B cell (primary cell): ENCODE measurements around the gene USP34. TPM values are rescaled to one million over a fixed set of nuclear protein-coding genes. Genes with fewer than 3 reads are reported as not detected.

ENCODE experiments used
- ATAC-seq: fragments of 200-7000 bp; cut with Tn5 transposase; one replicate; pipeline ENCODE4 v1.10.0; 2021; ENCODE audit warnings: low read depth, mild to moderate bottlenecking, moderate number of reproducible peaks, moderate library complexity
- CTCF ChIA-PET: fragments of 350-600 bp; sonication (Branson Sonifier 250); formaldehyde crosslinking; loops from one replicate; lab custom pipeline; 2021; ENCODE audit warnings: antibody characterized with exemption, inconsistent platforms; lab: Charles Lee
- POLR2A ChIA-PET: fragments of 350-600 bp; sonication (Branson Sonifier 250); formaldehyde crosslinking; loops from one replicate; lab custom pipeline; 2021; ENCODE audit warnings: antibody characterized with exemption; lab: Charles Lee
- DNase-seq: peaks from one replicate; pipeline ENCODE4 v3.0.0; 2013
- H2AFZ ChIP-seq: 2 replicates; pipeline ENCODE4 v1.6.1; 2012; ENCODE audit warnings: mild to moderate bottlenecking, low read depth, low read length; ENCODE audit not compliant: insufficient read depth, poor library complexity, severe bottlenecking
- H3K27ac ChIP-seq, 2 donors: 1 replicate in 1 of 2; 2 replicates in 1 of 2; pipeline ENCODE4 v1.5.1; 2012 to 2013; ENCODE audit warnings: low read length in 2 of 2, mild to moderate bottlenecking in 2 of 2, moderate library complexity in 1 of 2
- H3K27me3 ChIP-seq, 4 experiments: fragments of 200-600 bp in 1 of 4; sonication (generic) in 1 of 4; replicated peaks in 1 of 4; 1 replicate in 2 of 4; 2 replicates in 2 of 4; pipeline versions ENCODE4 v1.6.1 to v1.7.0; 2013 to 2016; ENCODE audit warnings: low read length in 3 of 4, mild to moderate bottlenecking in 2 of 4, mixed read lengths in 1 of 4, moderate library complexity in 1 of 4; ENCODE audit not compliant: insufficient read depth in 4 of 4, control insufficient read depth in 3 of 4; ENCODE audit errors: control extremely low read depth in 1 of 4
- H3K36me3 ChIP-seq, 2 experiments: replicated peaks in 1 of 2; 1 replicate in 1 of 2; 2 replicates in 1 of 2; pipeline versions ENCODE4 v1.6.1 to v1.7.1; 2013; ENCODE audit warnings: low read length in 1 of 2; ENCODE audit not compliant: insufficient read depth in 2 of 2, control insufficient read depth in 1 of 2; ENCODE audit errors: control extremely low read depth in 1 of 2, extremely low read depth in 1 of 2
- H3K4me1 ChIP-seq, 2 donors: fragments of 200-600 bp in 1 of 2; sonication (generic) in 1 of 2; 1 replicate in 1 of 2; 2 replicates in 1 of 2; pipeline versions ENCODE4 v1.5.1 to v1.6.1; 2013 to 2017; ENCODE audit warnings: low read length in 2 of 2; ENCODE audit not compliant: control insufficient read depth in 2 of 2, insufficient read depth in 2 of 2
- H3K4me2 ChIP-seq: replicated peaks from 2 replicates; pipeline ENCODE3; 2012; ENCODE audit warnings: mild to moderate bottlenecking, low read depth, low read length; ENCODE audit not compliant: poor library complexity, severe bottlenecking
- H3K4me3 ChIP-seq, 5 experiments: fragments of 200-600 bp in 1 of 5; sonication (generic) in 1 of 5; 1 replicate in 3 of 5; 2 replicates in 2 of 5; pipeline versions ENCODE4 v1.5.1 to v1.7.0; 2011 to 2016; ENCODE audit warnings: low read length in 4 of 5, mild to moderate bottlenecking in 4 of 5, low read depth in 2 of 5, control low read depth in 1 of 5, moderate library complexity in 1 of 5; ENCODE audit not compliant: insufficient read depth in 1 of 5; ENCODE audit errors: control extremely low read depth in 1 of 5, extremely low read depth in 1 of 5
- H3K79me2 ChIP-seq: fragments of 200-600 bp; sonication (generic); one replicate; pipeline ENCODE4 v1.6.0; 2016; ENCODE audit warnings: low read length; ENCODE audit not compliant: control insufficient read depth, insufficient read depth
- H3K9ac ChIP-seq: fragments of 200-600 bp; sonication (generic); 2 replicates; pipeline ENCODE4 v1.6.1; 2017; ENCODE audit warnings: mild to moderate bottlenecking, low read length, moderate library complexity
- H3K9me3 ChIP-seq, 3 donors: one replicate each; pipeline versions ENCODE4 v1.6.1 to v1.7.1; 2013; ENCODE audit warnings: low read length in 2 of 3; ENCODE audit not compliant: control insufficient read depth in 2 of 3, insufficient read depth in 1 of 3; ENCODE audit errors: control extremely low read depth in 1 of 3
- H4K20me1 ChIP-seq: 2 replicates; pipeline ENCODE4 v1.6.0; 2012; ENCODE audit warnings: mild to moderate bottlenecking, low read length; ENCODE audit not compliant: insufficient read depth, control insufficient read depth, poor library complexity, severe bottlenecking
- H3K27ac Mint-ChIP-seq: one replicate; pipeline ENCODE4 v1.8.0; 2021; ENCODE audit warnings: mixed read lengths
- H3K27me3 Mint-ChIP-seq: one replicate; pipeline ENCODE4 v1.8.0; 2021; ENCODE audit warnings: mixed read lengths
- H3K4me1 Mint-ChIP-seq: one replicate; pipeline ENCODE4 v1.8.0; 2021; ENCODE audit warnings: mixed read lengths
- H3K4me3 Mint-ChIP-seq: one replicate; pipeline ENCODE4 v1.8.0; 2021; ENCODE audit warnings: mixed read lengths
- H3K9me3 Mint-ChIP-seq: one replicate; pipeline ENCODE4 v1.8.0; 2022; ENCODE audit warnings: mixed read lengths; ENCODE audit not compliant: insufficient read depth
- EZH2 ChIP-seq: IDR thresholded peaks from 2 replicates; pipeline ENCODE4 v1.6.1; 2012; ENCODE audit warnings: borderline replicate concordance, low read depth, mild to moderate bottlenecking, moderate library complexity, low read length; ENCODE audit not compliant: insufficient read depth, poor library complexity, severe bottlenecking
- WGBS: methylation state at CpG from one replicate; pipeline ENCODE4 v1.1.5; 2013; ENCODE audit warnings: missing lambda C conversion rate; ENCODE audit not compliant: insufficient coverage; 5-methylcytosine and 5-hydroxymethylcytosine counted together
- intact Hi-C: fragments of 100-400 bp; cut with micrococcal nuclease; formaldehyde crosslinking; loops from one replicate; pipeline ENCODE4 v1.10.0; 2022
- polyA plus RNA-seq: library from polyadenylated mRNA; depleted of rRNA; stranded (reverse); fragments of >200 nt; gene quantifications from 2 replicates; pipeline ENCODE4 v1.2.3, GENCODE V29; 2012
- total RNA-seq, 2 donors: library from RNA; stranded (reverse); fragments of 120-200 nt in 1 of 2; gene quantifications; 1 replicate in 1 of 2; 2 replicates in 1 of 2; pipeline versions ENCODE4 v1.2.3 to v1.2.4, GENCODE V29; 2013 to 2022
- TF ChIP-seq, protein P1 (sequence below): fragments of 200-600 bp; IDR thresholded peaks from one replicate; pipeline ENCODE4 v1.8.0; 2022; ENCODE audit warnings: antibody characterized with exemption, mild to moderate bottlenecking

USP34 gene
- total and polyA plus RNA-seq, 2 donors (not counting 1 experiment from before 2014, with no cell fraction given) = 70.3 to 311 TPM

DNA sequence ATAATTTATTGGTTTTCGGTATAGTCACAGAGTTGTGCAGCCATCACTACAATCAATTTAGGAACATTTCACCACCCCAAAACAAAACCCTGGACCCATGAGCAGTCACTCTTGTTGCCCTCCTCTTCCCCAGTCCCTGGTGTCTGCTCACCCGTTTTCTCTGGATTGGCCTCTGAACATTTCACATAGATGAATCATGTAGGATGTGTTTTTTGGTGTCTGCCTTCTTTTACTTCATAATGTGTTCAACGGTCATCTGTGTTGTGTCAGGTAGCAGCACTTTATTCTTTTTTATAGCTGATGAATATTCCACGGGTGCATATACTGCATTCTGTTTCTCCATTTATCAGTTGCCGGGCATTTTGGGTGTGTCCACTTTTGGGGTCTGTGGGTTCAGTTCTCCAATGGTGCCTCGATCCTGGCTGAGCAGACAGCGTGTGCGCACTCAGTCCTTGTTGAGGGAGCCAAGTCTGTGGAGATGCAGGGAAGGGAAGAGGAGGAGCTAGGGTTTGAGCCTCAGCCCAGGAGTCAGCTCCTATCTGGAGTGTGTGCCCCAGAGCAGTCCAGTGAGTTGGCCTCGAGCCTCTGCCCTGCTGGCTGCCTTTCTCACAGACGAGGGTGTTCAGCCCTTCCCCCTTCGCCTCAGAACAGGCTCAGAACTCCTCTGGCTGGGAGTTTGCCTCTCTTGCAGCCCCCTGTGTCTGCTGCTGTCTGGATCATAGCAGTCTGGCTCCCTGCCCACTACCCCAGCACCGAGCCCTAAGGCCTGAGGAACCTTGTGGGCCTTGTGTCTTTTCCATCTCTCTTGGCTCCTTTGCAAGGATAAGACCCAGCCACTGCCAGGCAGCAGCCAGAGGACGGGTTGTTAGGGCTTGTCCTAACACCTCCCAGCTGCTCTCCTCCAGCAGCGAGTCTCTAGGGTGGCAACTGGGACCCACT lies 290.9 kb downstream of the USP34 start:
- Histone ChIP-seq H3K9ac (no peak overlapping the region), H3K36me3 (peaks cover 17 to 57% of the 10 kb centered on the region in 2 experiments), H3K27me3 (no peaks in the 10 kb centered on the region), H3K9me3 (no peaks in the 10 kb centered on the region), H3K79me2 (peaks cover 48% of the 10 kb centered on the region), H3K4me2 (peak overlapping the region; percentile 73), H4K20me1 (peaks cover 19% of the 10 kb centered on the region), H2AFZ (no peak overlapping the region), H3K27ac (peak overlapping the region in 1 of 2 donors; percentile 26), H3K4me1 (peaks cover 26 to 42% of the 10 kb centered on the region in 2 donors), H3K4me3 (no peak overlapping the region)
- DNase-seq (no peak), ATAC-seq (no peak)
- Mint-ChIP-seq H3K4me3 (peak overlapping the region; percentile 16), H3K4me1 (peaks cover 58% of the 10 kb centered on the region), H3K27ac (peak overlapping the region; percentile 26), H3K27me3 (no peaks in the 10 kb centered on the region), H3K9me3 (no peaks in the 10 kb centered on the region)
- ChIA-PET CTCF (no interaction called here), POLR2A (interaction anchor here (0.5 to 0.6 kb wide), 2 partner anchors 21 to 37 kb away, joined by 3 read pairs; no protein-coding TSS in a partner anchor)
- no peak for TF ChIP-seq EZH2
- TF ChIP-seq, protein P1, sequence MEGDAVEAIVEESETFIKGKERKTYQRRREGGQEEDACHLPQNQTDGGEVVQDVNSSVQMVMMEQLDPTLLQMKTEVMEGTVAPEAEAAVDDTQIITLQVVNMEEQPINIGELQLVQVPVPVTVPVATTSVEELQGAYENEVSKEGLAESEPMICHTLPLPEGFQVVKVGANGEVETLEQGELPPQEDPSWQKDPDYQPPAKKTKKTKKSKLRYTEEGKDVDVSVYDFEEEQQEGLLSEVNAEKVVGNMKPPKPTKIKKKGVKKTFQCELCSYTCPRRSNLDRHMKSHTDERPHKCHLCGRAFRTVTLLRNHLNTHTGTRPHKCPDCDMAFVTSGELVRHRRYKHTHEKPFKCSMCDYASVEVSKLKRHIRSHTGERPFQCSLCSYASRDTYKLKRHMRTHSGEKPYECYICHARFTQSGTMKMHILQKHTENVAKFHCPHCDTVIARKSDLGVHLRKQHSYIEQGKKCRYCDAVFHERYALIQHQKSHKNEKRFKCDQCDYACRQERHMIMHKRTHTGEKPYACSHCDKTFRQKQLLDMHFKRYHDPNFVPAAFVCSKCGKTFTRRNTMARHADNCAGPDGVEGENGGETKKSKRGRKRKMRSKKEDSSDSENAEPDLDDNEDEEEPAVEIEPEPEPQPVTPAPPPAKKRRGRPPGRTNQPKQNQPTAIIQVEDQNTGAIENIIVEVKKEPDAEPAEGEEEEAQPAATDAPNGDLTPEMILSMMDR = no peak
- 95% methylated on average over 12 of the region's 14 CpGs for WGBS
- intact Hi-C loops = loop anchor here (10.0 kb wide), 1 partner anchor 705 kb away; the partner anchor contains the start of gene CCT4
